ENCODE results near the gene ABCC3.
"Not testable (repeated sequence)": the region's sequence is repeated elsewhere in the genome, so short reads cannot be mapped to it uniquely, and the experiment has no call there.

ABCC3 gene

DNA sequence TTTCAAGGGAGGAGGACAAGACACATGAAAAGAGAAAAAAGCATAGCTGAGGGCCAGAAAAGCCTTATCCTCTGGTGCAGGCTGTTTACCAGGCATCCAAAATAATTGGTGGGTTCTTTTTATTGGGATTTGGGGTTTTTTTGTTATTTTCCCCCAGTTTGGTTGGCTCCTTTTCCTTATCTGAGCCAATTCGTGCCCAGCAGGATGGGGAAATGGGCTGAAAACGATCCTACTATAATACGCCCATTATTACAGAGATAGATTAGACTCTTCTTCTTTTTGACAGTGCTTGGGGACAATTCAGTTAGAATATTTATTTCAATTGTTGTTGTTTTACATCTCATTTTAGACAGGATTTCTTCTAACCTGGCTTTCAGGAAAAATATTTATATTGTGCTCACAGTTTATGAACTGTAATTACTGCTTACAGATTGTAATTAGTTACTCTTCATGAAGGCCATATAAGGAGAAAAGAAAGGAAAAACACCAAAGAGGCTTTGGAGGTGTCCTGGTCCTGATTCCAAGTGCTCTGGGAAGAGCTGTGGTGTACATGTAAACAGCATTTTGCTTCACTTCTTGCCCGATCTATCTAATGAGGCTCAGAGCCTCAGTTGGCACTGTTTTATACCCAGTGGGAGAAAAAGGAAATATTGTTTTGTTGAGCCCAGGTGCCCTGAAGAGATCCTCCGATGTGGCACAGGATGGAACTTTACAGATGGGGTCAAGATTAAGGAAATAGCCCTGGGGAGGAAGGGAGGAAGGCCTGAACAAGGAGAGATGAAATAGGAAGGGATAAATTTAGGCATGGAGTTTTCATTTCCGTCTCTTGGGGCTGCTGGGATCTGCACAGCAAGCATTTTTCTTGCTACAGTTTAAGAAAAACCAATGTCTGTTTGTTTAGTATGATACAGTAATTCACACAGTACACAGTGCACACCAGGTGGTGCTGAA lies 73.6 kb downstream of the ABCC3 start:
- peak; percentile 18 to 69 (median 48) for DNase-seq

DNA sequence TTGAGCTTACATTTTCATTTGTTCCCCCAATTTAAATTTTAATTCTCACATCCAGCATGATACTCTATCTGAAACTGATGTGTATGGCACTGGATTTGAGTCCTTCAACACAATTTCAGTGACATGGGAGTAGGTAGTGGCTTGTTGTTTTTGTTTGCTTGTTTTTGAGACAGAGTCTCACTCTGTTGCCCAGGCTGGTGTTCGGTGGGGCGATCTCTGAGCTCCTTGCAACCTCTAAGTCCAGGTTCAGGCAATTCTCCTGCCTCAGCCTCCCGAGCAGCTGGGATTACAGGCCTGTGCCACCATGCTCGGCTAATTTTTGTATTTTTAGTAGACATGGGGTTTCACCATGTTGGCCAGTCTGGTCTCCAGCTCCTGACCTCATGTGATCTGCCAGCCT lies 74.4 kb downstream of the ABCC3 start:
- DNase-seq = not testable (repeated sequence)

DNA sequence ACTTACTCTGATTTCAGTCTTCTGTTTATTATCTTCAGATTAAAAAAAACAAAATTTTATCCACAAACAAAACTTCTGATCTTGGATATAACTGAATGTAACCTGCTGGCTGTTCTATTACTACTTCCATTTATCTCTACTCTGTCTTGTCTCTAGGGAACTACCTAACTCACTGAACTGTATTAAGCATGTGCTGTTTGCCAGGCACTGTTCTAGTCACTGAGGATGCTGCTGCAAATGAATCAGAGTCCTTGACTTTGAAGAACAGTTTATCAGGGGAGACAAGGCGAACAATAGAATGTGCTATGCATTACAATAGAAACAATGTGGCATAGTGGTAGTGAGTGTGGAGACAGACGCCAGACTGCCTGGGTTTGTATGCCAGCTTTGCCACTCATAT lies 75.3 kb downstream of the ABCC3 start:
- DNase-seq = no peak

DNA sequence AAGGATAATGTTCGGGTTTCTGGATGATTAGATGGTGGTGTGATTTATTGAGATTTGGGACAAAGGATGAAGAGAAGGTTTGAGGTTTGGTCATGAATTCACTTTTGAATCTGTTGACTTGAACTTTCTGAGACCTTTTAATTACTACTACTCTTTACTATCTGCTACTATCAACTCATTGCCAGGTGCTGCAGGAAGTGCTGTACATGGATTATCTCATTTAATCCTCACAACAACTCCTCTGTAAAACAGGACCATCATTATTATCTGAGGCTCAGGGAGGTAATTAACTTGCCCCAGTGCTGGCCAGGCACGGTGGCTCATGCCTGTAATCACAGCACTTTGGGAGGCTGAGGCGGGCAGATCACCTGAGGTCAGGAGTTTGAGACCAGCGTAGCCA lies 76.0 kb downstream of the ABCC3 start:
- DNase-seq = no peak

DNA sequence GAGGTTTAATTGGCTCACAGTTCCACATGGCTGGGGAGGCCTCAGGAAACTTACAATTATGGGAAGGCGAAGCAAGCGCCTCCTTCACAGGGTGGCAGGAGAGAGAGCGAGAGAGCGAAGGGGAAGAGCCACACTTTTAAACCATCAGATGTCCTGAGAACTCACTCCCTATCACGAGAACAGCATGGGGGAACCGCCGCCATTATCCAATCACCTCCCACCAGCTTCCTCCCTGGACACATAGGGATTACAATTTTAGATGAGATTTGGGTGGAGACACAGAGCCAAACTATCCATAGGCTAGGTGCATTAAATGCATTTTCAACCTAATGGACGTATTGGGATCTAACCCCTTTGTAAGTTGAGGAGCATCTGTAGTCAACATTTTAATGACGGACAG lies 78.0 kb downstream of the ABCC3 start:
- DNase-seq = no peak

DNA sequence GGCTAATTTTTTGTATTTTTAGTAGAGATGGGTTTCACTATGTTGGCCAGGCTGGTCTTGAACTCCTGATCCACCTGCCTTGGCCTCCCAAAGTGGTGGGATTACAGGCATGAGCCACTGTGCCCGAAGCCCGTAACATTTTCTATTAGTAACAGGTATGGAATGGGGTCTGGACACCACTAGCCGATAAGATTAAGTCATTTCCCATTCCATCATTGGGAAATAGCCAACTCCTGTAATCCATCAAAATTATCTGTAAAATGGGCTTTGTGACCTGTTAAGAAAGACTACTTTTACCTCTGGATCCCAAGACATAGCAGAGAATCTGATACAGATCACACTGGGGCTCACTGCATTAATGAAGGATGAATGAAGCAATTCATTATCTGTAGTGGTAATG lies 80.8 kb downstream of the ABCC3 start:
- DNase-seq = no peak

DNA sequence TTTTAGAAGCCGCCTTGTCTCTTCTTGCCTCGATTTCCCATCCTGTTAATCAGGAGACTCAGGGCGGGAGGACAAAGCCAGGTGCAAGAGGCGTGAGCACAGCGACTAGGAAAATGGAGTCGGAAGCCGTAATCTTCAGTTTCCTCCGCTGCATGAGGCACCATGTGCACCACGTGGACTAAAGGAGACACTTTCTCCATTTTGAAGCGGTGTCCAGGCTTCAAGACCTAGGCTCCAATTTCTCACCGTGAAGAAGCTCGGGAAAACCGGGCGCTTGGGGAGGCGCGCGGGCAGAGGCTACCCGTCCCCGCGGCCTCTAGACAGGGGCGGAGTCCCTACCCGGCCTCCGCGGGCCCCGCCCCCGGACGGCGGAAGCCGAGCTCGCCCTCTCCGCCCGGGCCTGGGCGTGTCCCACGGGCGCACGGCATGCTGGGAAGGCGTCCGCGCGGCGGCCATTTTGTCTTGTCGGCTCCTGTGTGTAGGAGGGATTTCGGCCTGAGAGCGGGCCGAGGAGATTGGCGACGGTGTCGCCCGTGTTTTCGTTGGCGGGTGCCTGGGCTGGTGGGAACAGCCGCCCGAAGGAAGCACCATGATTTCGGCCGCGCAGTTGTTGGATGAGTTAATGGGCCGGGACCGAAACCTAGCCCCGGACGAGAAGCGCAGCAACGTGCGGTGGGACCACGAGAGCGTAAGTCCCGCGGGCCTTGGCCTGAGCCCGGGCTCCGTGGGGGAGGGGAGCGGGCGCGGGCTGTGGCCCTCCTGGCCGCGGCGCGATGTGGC lies 84.7 kb downstream of the ABCC3 start, which contains the start of gene LUC7L3:
TSS of gene LUC7L3 (plus strand) at position 460 of the 780 bp plus-strand sequence. CDS start at position 590, 130 bp downstream.
- peak; percentile 96 to 99 (median 98) for DNase-seq

DNA sequence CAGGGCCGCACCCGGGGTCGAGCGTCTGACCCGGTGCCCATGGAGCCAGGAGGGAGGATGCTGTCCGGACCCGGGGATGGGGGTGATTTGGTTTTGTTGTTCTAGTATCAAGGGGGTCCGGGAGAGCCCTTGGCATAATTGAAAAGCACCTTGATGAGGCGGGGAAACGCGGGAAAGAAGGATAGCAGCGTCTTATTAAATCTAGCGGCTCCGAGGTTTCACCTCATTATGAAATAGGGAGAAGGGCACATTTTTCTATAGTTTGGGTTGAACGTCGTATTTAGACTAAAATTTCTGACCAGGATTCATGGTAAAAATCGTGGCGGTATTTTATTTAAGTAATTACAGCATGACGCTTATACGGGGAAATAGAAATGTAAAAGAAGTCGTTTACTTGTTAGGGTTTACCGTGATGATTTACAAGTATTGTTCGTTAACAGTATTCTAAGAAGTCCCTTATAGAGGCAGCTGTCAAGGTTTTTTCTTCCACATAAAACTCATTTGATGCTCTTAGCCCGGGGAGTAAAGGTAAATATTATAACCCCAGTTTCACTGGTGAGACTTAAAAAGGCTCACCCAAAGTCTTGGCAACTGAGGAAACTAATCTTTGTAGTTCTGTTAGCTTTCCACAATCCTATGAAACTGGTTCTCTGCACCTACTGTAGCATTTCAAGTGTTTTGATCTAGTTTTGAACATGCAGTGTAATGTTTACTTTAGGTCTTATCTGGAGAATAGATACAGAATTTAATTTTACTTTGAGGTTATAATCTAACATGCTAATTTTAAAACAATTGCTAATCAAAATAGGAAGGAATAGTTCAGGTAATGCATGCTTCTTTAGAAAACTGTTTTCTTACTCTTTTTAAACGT lies 85.5 kb downstream of the ABCC3 start:
- DNase-seq = no peak

DNA sequence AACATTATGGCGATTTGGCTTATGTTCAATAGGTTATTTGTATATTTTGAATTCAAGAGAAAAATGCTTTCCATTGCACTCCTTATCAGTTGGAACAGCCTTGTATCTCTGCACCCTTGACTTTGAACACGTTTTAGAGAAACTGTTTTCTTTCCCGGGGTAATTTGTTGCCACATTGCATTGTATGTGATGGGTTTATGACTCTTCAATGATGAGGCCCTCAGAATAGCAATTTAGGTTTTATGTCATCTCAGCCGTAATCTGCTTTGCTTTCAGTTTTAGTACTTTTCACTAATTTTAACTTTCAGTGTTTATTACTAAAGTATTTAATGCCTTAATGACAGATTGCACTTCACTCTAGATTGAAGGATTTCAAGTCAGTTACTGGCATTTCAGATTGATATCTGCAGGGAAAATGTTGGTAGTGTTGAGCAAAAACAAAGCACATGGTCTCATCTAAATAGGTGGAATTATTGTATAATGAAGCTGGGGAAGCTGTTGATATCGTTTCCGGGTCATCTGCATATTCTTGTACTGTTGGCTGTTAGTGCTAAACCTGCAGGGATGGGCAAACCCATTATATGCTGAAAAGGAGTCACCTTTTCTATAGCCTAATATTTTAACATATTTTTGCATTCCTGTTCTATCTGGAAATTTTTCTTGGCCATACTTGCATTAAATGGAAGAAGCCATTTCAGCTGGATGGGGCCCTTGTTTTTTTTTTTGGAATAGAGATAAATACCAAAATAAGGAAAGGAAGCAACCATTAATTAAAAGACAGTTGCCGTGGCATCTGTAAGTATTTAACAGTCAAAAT lies 86.7 kb downstream of the ABCC3 start:
- DNase-seq = peak in 1 of 4 experiments; percentile 29

DNA sequence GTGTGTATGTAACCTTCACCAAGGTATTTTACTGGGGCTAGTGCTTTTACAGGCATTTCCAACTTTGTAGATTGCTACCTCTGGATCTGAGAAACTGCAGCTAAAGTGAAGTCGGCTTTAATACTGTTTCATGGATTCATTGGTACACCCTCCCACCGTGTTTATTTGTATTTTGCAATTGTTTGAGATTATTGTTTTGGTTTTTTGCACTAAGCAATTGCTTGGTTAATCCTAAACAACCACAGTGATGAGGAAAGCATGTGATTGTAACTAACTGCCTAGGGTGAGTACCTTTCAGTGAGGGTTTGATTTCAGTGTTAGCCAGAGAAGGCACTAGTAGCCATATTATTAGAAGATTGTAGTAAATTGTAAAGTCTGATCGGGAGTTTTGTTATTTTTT lies 88.1 kb downstream of the ABCC3 start:
- no peak for DNase-seq

DNA sequence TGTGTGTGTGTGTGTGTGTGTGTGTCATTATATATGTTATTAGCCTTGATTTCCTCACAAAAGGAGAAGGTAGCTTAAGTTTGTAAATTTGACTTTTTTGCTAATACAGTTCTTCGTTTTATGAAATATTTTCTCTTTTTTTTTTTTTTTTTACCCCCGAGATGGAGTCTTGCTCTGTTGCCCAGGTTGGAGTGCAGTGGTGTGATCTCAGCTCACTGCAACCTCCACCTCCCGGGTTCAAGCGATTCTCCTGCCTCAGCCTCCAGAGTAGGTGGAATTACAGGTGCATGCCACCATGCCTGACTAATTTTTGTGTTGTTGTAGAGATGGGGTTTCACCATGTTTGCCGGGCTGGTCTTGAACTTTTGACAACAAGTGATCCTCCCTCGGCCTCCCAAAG lies 89.9 kb downstream of the ABCC3 start:
- not testable (repeated sequence) for DNase-seq

DNA sequence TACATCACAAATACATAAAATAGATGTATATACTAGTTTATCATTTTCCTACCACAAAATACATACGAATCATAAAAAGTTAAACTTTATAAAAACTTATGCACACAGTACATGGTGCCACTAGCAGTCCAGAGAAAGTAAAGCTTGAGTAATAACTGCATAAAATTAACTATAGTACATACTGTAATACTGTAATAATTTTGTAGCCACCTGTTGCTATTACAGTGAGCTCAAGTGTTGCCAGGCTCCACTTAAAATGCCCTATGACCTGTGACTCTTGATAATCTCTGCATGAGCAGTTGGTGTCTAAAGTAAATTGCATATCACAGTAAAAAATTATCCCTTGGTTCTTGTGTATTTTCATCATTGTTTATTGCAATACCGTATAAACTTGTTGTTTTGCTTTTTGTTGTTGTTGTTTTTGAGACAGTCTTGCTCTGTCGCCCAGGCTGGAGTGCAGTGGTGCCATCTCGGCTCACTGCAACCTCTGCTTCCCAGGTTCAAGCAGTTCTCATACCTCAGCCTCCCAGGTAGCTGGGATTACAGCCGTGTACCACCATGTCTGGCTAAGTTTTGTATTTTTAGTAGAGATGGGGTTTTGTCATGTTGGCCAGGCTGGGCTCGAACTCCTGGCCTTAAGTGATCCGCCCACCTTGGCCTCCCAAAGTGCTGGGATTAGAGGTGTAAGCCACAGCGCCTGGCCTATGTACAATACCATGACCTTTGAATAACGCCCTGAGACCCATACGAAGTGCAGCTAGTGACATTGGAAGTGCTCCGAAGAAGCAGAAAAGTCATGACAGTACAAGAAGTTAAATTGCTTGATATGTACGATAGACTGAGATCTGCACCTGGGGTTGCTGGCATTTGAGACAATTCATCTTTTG lies 91.3 kb downstream of the ABCC3 start:
- no peak for DNase-seq

DNA sequence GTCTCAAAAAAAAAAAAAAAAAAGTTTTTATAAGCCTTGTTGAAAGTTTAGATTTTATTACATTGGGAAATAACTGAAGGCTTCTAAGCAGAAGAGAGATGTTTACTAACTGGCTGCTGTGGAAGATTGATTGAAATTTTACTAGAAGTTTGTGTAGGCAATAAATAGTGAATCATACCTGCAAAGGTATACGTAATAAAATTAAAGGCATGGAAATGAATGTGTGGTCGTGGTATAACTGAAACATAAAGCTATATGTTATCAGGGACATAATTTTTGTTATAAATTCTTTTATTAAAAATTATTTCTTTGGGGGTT lies 93.4 kb downstream of the ABCC3 start:
- no peak for DNase-seq

DNA sequence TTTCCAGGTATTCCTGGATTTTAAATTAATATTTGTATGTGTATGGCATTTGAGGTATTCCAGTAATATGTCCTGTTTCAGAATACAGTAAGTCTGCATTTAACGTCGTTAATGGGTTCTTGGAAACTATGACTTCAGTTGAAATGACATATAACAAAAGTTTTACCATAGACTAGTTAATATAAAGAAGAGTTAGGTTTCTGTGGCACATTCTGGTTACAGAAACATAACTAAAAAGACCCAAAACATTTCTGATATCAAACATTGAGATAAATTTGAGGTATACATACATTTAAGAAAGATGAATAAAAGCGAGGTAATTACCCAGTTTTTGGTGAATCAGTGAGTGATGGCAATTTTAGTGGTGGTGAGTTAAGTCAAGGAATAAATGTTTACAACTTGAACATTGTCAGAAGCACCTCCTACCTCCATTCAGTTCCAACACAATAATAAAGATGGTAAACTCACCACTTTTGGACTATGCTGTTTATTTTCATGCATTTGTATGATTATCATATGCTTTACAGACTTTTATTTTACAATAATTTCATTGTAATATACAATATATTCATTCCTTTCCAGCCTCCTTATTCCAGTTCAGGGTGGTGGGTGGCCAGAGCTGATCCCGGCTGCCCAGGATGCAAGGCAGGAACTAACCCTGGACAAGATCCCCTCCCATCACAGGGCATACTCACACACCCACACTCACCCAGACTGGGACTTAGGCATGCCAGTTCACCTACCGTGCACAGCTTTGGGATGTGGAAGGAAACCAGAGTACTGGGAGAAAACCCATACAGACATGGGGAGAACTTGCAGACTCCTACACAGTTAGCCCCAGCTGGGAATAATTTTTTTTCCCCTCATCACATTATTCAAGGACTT lies 94.4 kb downstream of the ABCC3 start:
- peak in 1 of 4 experiments; percentile 22 for DNase-seq

DNA sequence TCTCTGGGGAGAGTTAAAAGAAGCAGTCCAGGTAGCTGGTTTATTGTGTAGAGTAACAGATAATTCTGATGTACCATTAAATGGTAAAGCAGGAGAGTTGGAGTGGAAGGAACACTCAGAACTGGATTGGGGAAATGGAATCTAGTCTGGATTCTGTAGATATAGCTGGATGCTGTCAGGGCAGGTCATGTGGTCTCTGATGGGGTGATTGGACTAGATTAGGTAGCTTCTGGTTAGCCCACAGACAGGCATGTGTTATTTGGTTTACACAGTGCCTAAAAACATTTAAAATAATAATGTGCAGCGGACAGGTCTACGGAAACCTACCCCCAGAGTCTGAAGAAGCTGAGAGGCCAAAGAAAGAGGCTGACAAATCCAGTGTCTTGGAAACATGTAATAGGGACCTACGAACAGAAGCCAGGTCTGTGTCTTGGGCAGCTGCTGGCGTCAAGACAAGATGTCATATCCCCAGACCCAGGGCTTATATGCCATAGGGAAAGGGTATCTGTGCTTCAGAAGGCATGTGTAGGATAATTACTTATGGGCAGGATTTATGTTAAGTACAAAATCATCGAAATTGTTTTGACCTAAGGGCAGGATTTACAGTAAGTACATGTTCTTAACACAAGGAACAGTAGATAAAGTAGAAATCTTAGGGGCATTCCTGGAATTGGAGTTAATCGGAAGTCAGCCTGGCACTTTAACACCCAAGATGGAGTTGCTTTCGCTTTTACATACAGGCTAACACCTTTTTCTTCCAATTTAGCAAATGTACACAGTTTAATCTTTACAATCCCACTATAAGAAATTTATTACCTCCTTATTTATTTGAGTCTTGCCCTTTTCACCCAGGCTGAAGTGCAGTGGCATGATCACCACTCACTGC lies 97.1 kb downstream of the ABCC3 start:
- no peak for DNase-seq

DNA sequence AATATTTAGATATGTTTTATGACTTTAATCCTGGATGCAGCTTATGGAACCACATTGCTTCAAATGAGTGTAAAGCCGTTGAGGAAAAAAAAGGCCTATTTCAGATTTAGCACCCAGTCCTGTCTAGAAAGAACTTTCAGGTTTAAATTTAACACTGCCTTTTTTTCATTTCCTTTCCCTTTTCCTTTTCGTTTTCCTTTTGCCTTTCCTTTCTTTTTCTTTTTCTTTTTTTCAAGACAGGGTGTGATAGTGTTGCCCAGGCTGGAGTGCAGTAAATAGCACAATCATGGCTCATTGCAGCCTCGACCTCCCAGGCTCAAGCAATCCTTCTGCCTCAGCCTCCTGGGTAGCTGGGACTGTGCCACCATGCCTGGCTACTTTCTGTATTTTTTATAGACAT lies 100.6 kb downstream of the ABCC3 start:
- no peak for DNase-seq

DNA sequence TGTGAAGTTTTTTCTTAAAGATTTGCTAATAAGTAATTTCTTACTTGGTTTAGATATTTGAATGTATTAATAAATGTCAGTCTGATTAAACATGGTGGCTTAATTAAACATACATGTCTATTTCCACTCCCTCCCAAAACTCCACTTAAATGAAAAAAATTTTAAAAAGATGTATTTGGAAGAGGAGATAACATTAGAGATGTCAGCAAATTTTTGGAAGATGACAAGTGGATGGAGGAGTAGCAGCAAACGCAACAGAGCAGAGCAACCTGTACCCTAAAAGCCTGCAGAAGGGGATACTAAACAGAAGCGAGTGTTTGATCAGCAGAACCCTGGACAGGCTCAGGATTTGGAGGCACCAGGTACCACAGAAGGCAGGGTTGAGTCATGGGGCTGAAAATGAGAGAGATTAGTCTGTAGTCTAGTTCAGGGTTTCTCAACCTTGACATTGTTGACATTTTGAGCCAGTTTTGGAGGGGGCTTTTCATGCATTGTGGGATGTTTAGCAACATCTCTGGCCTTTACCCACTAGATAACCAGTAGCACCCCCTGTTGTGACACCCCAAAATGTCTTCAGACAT lies 102.5 kb downstream of the ABCC3 start:
- DNase-seq = no peak

DNA sequence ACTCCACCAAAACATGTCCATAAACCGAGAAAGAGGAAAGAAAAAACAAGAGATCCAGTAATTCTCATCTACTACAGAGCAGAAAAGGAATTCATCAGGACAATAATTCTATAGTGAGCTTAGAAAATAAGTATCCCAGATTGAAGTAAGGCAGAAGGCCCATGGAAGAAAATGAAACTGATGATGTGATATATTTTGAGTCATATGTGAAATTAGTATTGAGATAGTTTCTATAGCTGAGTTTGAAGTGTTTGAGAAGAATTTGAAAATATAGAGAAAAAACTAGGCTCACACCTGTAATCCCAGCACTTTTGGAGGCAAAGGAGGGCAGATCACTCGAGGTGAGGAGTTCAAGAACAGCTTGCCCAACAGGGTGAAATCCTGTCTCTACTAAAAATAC lies 104.4 kb downstream of the ABCC3 start:
- no peak for DNase-seq

Measured in suppressor macrophage (primary cell).